ENCODE measurements around the gene WDR82.

- TF ChIP-seq CTCF (IDR thresholded peaks at IDR 0.05): no peak
- TF ChIP-seq POLR2A (IDR thresholded peaks at IDR 0.05): no peak
These were observed 60.4 kb downstream of the WDR82 start for GRCh38 chr3:52218026-52218425.
